G401.6 (cell line): ENCODE measurements around the gene EXTL1.

Source experiments
- FAIRE-seq: peaks from 2 replicates; lab custom pipeline; 2012; peaks lifted over from hg19 to GRCh38; lab: Jason Lieb, UNC

Gene EXTL1

DNA sequence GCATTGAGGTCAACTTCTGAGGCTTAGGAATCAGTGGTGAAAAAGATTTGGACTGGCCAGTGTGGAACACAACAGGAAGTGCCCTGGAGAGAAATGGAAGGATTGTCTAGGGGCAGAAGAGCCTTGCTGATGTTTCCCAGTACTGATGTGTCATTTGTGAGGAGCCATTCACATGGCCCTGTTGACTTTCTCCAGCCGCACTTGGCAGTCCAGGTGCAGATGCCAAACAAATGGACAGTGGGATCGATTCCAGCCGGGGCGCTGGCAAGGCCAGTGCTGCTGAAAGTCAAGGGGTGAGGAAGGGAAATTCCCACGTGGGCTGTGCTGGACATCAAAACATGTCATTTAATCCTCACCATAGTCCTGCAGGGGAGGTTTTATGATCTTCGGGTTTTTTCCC lies 50.7 kb downstream of the EXTL1 start:
- FAIRE-seq, result no peak

- FAIRE-seq, result no peak
Observed at GRCh38 chr1:26075421-26076144, 54.0 kb downstream of the EXTL1 start.

DNA sequence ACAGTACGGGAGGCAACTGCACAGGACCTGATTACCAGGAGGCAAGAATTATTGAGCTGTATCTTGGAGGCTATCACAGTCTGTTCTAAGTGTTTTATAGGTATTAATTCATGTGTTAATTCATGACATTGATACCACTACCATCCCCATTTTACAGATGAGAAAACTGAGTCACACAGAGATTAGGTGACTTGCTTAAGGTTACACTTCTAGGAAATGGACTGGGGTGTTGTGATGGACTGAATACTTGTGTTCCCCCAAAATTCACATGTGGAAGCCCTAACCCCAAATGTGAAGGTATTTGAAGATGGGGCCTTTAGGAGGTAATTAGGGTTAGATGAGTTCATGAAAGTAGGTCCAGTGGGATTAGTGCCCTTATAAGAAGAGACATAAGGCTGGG lies 55.9 kb downstream of the EXTL1 start:
- no peak for FAIRE-seq

GRCh38 chr1:26078286-26079177 lies 57.0 kb downstream of the EXTL1 start:
- FAIRE-seq, result no peak

DNA sequence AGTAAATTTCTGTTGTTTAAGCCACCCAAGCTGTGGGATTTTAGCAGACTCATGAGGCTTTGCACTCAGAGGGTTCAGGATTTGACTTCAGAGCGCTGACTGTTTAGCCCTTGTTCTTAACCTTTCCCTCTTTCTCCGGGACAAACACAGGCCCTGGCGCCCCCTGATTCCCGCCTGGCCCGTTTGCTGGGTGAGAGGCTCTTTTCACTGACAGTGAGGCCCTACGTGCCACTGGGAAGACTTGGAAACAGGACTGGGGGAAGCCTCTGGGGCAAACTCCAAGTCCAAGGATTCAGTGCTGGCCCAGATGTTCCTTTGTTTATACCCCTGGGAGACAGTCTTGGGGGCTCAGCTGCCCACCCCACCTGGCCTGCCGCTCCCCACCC lies 57.6 kb downstream of the EXTL1 start:
- no peak for FAIRE-seq

GRCh38 chr1:26079960-26080814 lies 58.6 kb downstream of the EXTL1 start:
- no peak for FAIRE-seq

- no peak for FAIRE-seq
Observed at GRCh38 chr1:26081267-26082019, 59.9 kb downstream of the EXTL1 start.

GRCh38 chr1:26082020-26082350 lies 60.4 kb downstream of the EXTL1 start:
- no peak for FAIRE-seq

GRCh38 chr1:26083208-26083607 lies 61.6 kb downstream of the EXTL1 start:
- no peak for FAIRE-seq

DNA sequence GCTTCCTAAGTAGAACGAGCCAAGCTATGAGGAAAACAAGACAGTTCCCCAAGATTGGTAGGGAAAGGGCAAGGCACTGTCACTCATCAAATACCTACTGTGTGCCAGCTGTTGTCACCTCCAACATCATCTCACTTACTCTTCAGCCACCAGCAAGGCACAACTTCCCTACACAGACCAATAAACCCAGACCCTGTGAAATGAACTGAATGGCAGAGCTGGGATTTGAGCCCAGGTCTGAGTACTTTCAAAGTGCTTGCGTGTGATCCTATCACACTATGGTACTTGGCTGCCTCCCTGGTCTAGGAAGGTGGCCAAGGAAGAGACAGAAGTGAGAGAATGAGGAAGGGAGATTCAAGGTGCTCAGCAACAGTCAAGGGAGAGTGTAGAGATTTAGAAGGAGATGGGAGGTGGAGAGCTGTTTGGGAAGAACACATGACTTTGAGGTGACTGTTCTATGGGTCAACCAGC lies 62.6 kb downstream of the EXTL1 start:
- no peak for FAIRE-seq

GRCh38 chr1:26084844-26085243 lies 63.3 kb downstream of the EXTL1 start:
- no peak for FAIRE-seq
